ENCODE data around the gene FBXO36.

The FBXO36 gene

GRCh38 chr2:230010501-230010900 is 88.2 kb downstream of the FBXO36 start:
- Histone ChIP-seq H3K4me2 (ENCODE audit: insufficient read depth, low read length) (no peak overlapping the region), H2AFZ (ENCODE audit: low read depth, low read length) (no peak overlapping the region), H4K20me1 (ENCODE audit: insufficient read depth, low read length) (no peaks in the 10 kb centered on the region), H3K4me3 (ENCODE audit: low read depth in 1 of 2, low read length in 2 of 2) (no peak overlapping the region), H3K4me1 (ENCODE audit: insufficient read depth, low read length) (no peaks in the 10 kb centered on the region), H3K9me3 (ENCODE audit: insufficient read depth, low read length, severe bottlenecking) (no peaks in the 10 kb centered on the region), H3K36me3 (ENCODE audit: insufficient read depth, low read length) (no peaks in the 10 kb centered on the region), H3K79me2 (ENCODE audit: insufficient read depth, low read length) (no peaks in the 10 kb centered on the region), H3K9ac (ENCODE audit: low read depth, low read length) (no peak overlapping the region), H3K27ac (ENCODE audit: low read length) (no peak overlapping the region), H3K27me3 (ENCODE audit: insufficient read depth, low read length, poor library complexity) (no peaks in the 10 kb centered on the region)
- DNase-seq: no peak
- TF ChIP-seq EZH2 (IDR thresholded peaks at IDR 0.05; ENCODE audit: borderline replicate concordance, low read depth, low read length, severe bottlenecking): no peak
- TF ChIP-seq, protein P1, sequence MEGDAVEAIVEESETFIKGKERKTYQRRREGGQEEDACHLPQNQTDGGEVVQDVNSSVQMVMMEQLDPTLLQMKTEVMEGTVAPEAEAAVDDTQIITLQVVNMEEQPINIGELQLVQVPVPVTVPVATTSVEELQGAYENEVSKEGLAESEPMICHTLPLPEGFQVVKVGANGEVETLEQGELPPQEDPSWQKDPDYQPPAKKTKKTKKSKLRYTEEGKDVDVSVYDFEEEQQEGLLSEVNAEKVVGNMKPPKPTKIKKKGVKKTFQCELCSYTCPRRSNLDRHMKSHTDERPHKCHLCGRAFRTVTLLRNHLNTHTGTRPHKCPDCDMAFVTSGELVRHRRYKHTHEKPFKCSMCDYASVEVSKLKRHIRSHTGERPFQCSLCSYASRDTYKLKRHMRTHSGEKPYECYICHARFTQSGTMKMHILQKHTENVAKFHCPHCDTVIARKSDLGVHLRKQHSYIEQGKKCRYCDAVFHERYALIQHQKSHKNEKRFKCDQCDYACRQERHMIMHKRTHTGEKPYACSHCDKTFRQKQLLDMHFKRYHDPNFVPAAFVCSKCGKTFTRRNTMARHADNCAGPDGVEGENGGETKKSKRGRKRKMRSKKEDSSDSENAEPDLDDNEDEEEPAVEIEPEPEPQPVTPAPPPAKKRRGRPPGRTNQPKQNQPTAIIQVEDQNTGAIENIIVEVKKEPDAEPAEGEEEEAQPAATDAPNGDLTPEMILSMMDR (IDR thresholded peaks at IDR 0.05; ENCODE audit: borderline replicate concordance, extremely low read depth, low read length, poor library complexity, severe bottlenecking): no peak
- ATAC-seq (ENCODE audit: insufficient read depth, low read depth): no peak

- no peak for DNase-seq
- H3K4me3 ChIP-seq (ENCODE audit: low read depth in 1 of 2, low read length in 2 of 2): no peak overlapping the region
- H3K4me1 ChIP-seq (ENCODE audit: insufficient read depth, low read length): no peaks in the 10 kb centered on the region
- H4K20me1 ChIP-seq (ENCODE audit: insufficient read depth, low read length): no peaks in the 10 kb centered on the region
- no peak overlapping the region for H3K27ac ChIP-seq (ENCODE audit: low read length)
- H3K9ac ChIP-seq (ENCODE audit: low read depth, low read length): no peak overlapping the region
- no peak for ATAC-seq (ENCODE audit: insufficient read depth, low read depth)
- H3K9me3 ChIP-seq (ENCODE audit: insufficient read depth, low read length, severe bottlenecking): no peaks in the 10 kb centered on the region
- H3K4me2 ChIP-seq (ENCODE audit: insufficient read depth, low read length): no peak overlapping the region
- TF ChIP-seq, protein P1 (IDR thresholded peaks at IDR 0.05; ENCODE audit: borderline replicate concordance, extremely low read depth, low read length, poor library complexity, severe bottlenecking): no peak
- no peak for TF ChIP-seq EZH2 (IDR thresholded peaks at IDR 0.05; ENCODE audit: borderline replicate concordance, low read depth, low read length, severe bottlenecking)
- H3K27me3 ChIP-seq (ENCODE audit: insufficient read depth, low read length, poor library complexity): no peaks in the 10 kb centered on the region
- H2AFZ ChIP-seq (ENCODE audit: low read depth, low read length): no peak overlapping the region
- H3K36me3 ChIP-seq (ENCODE audit: insufficient read depth, low read length): no peaks in the 10 kb centered on the region
- no peaks in the 10 kb centered on the region for H3K79me2 ChIP-seq (ENCODE audit: insufficient read depth, low read length)
These were observed 89.3 kb downstream of the FBXO36 start for GRCh38 chr2:230011617-230012016.

DNA sequence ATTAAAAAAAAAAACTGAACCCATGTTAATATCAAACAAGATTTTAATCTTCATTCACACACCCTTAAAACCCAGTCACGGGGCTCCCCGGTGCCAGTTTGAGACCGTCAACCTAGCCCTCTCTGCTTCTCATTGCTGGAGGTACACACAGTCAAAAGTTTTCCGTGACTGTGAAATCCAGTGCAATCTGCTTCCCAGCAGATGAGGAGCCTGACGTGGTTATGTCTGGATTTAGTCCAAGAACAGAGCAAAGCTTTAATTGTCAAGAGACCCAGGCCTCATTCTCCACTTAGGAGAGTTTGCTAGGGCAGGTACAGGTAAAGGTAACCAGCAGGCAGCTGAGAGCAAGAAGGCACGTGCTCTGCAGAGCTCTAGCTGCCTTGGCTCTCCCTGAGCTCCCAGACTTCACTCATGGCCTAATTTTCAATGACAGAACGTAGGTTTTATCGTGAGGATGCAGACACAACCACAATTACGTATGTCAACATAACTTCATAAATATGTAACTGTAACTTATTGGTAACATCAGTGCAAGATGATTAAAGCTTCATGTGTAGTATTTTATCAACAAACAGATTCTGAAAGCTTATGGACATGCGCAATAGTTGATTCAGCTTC is 90.1 kb downstream of the FBXO36 start:
- ATAC-seq (ENCODE audit: insufficient read depth, low read depth): no peak
- Histone ChIP-seq H3K27ac (ENCODE audit: low read length) (no peak overlapping the region), H3K36me3 (ENCODE audit: insufficient read depth, low read length) (no peaks in the 10 kb centered on the region), H4K20me1 (ENCODE audit: insufficient read depth, low read length) (no peaks in the 10 kb centered on the region), H3K9ac (ENCODE audit: low read depth, low read length) (no peak overlapping the region), H3K27me3 (ENCODE audit: insufficient read depth, low read length, poor library complexity) (no peaks in the 10 kb centered on the region), H3K79me2 (ENCODE audit: insufficient read depth, low read length) (no peaks in the 10 kb centered on the region), H3K4me1 (ENCODE audit: insufficient read depth, low read length) (no peaks in the 10 kb centered on the region), H3K4me3 (ENCODE audit: low read depth in 1 of 2, low read length in 2 of 2) (no peak overlapping the region), H2AFZ (ENCODE audit: low read depth, low read length) (no peak overlapping the region), H3K9me3 (ENCODE audit: insufficient read depth, low read length, severe bottlenecking) (no peaks in the 10 kb centered on the region), H3K4me2 (ENCODE audit: insufficient read depth, low read length) (no peak overlapping the region)
- no peak for DNase-seq
- TF ChIP-seq EZH2 (IDR thresholded peaks at IDR 0.05; ENCODE audit: borderline replicate concordance, low read depth, low read length, severe bottlenecking): no peak
- TF ChIP-seq, protein P1 (IDR thresholded peaks at IDR 0.05; ENCODE audit: borderline replicate concordance, extremely low read depth, low read length, poor library complexity, severe bottlenecking): no peak

Measured in DND-41 (cell line).